ENCODE data around the gene PRSS23.

The PRSS23 gene

DNA sequence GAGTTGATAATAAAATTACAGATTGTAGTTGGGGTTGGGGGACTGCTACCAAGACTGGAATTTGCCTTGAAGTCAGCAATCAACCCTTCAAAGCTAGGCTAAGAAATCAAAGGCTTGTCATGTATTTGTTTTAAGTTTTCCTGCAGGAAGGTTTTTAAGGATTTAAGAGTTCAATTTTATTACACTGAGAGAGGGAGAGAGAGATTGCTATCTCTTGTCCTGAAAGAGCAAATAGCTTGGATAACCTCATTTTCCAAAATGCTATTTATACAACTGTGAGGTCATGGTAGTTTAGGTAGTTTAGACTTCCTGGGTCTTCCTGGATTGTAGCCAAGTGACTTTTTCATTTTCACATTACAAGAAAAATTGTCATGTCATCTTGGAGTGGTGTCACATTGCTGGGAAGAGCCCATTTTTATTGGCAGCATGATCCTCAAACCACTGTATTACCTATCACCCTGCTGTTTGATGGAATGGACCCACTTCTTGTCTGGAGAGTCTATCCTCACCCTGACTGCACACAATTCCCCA, 10.1 kb upstream of the PRSS23 start:
- no peak overlapping the region for H3K4me3 ChIP-seq (ENCODE audit: low read depth, low read length)
- DNase-seq (ENCODE audit: low read depth), result no peak
- TF ChIP-seq MYC (IDR thresholded peaks at IDR 0.05; ENCODE audit: low read depth, low read length) (no peak), MAX (IDR thresholded peaks at IDR 0.05; ENCODE audit: low read depth, low read length) (no peak), CTCF (IDR thresholded peaks at IDR 0.05; ENCODE audit: low read depth, low read length) (no peak), POLR2A (IDR thresholded peaks at IDR 0.05; ENCODE audit: extremely low read depth, insufficient read length) (no peak)

DNA sequence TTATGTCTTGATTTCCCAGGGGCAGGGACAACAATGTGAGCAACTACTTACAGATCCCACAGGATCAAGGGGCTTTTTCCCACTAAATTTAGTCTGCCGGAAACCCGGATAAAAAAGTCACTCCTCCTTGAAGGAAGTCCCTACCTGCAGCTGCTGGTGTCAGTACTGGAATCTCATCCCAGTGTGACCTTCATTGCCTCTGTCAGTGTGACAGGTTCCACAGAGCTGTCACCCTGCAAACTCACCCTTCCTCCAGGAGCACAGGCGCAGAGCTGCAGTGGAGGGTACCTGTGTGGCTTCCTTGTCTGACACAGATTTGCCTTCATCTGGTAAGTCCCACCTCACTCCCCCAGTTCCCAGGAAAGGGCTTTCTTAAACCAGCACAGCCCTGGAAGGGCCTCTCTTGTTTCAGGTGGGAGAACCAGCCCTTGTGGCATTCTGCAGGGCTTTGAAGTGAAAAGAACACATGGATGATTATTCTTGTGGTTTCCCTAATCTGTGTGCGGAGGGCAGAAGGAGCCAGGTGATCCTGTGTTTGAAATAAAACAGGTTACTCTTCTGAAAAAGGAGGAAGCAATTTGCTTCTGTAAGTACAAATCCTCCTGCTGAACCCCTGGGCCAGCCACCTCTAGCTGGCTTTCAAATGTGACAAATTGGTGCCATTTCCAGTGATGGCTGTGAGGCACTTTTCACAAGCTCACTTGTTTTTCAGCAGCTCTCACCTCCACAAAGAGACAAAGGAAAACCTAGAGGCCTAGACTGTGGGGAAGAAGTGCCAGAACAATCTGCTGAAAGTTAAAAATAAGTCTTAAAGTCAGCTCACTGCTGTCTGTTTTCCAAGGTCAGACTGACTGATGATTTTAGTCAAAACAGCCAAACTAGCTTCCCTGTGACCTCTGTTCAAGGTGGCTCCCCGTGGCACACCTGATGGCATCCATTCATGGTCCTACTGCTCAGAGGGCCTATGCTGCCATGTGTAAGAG, 9.2 kb upstream of the PRSS23 start:
- no peak overlapping the region for H3K4me3 ChIP-seq (ENCODE audit: low read depth, low read length)
- no peak for TF ChIP-seq POLR2A (IDR thresholded peaks at IDR 0.05; ENCODE audit: extremely low read depth, insufficient read length)
- TF ChIP-seq MYC (IDR thresholded peaks at IDR 0.05; ENCODE audit: low read depth, low read length), result no peak
- TF ChIP-seq CTCF (IDR thresholded peaks at IDR 0.05; ENCODE audit: low read depth, low read length), result no peak
- no peak for TF ChIP-seq MAX (IDR thresholded peaks at IDR 0.05; ENCODE audit: low read depth, low read length)
- no peak for DNase-seq (ENCODE audit: low read depth)

DNA sequence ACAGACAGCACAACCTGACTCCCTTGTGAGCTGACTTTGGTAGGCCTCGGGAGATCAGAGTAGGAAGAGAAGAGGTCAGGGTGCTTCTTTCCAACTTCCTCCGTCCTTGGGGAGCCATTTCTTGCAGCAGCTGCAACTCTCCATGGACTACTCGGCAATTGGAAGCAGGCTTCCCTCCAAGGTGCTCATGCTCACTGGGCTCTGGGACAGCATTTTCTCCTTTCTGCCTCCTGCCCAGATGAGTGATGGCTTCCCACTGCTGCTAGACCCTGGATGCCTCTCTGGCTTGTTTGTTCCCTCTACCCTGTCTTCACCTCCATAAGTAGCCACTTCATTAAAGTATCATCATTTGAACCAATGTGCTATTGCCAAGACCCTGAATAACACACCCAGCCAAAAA, 8.2 kb upstream of the PRSS23 start:
- DNase-seq (ENCODE audit: low read depth), result no peak
- TF ChIP-seq CTCF (IDR thresholded peaks at IDR 0.05; ENCODE audit: low read depth, low read length), result no peak
- no peak overlapping the region for H3K4me3 ChIP-seq (ENCODE audit: low read depth, low read length)

DNA sequence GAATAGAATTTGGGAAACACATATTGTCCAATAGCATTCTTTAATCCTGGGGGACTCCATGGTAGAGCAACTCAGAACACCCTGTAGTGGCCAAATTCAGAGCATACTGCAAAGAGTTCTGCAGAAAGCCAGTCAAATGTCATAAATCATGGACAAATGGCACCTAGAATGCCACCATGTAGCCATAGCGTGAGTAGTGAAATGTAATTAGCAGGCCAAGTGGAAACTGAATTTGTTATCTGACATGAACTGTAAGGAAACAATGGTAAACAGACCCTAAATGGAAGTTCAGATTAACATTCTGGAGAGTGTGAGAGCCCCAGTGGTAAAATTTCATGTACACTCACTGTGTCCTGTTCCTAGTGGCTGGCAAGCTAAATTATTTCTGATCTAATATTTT, 7.0 kb upstream of the PRSS23 start:
- DNase-seq (ENCODE audit: low read depth), result no peak
- H3K4me3 ChIP-seq (ENCODE audit: low read depth, low read length), result no peak overlapping the region
- TF ChIP-seq MAX (IDR thresholded peaks at IDR 0.05; ENCODE audit: low read depth, low read length), result no peak
- no peak for TF ChIP-seq MYC (IDR thresholded peaks at IDR 0.05; ENCODE audit: low read depth, low read length)
- TF ChIP-seq POLR2A (IDR thresholded peaks at IDR 0.05; ENCODE audit: extremely low read depth, insufficient read length), result no peak
- no peak for TF ChIP-seq CTCF (IDR thresholded peaks at IDR 0.05; ENCODE audit: low read depth, low read length)

DNA sequence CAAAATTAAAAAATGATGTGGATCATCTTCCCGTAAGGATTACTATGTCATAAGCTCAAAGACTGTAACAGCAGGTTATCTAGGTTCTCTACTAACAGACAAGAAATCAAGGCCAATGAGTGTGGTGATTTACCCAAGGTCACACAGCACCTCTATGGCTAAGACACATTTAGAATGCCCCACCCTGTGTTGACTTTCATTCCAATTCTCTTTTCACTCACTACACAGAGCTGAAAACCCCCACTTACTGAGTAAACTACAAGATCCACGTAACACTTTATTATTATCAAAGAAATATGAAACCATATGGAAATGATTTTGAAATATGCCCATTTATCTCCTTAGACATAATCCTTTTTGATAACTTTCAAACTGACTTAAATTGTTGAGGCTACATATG, 4.8 kb upstream of the PRSS23 start:
- no peak for DNase-seq (ENCODE audit: low read depth)
- no peak overlapping the region for H3K4me3 ChIP-seq (ENCODE audit: low read depth, low read length)
- TF ChIP-seq POLR2A (IDR thresholded peaks at IDR 0.05; ENCODE audit: extremely low read depth, insufficient read length), result no peak
- no peak for TF ChIP-seq MAX (IDR thresholded peaks at IDR 0.05; ENCODE audit: low read depth, low read length)
- no peak for TF ChIP-seq CTCF (IDR thresholded peaks at IDR 0.05; ENCODE audit: low read depth, low read length)
- TF ChIP-seq MYC (IDR thresholded peaks at IDR 0.05; ENCODE audit: low read depth, low read length), result no peak
